OCI-LY1 (cell line): ENCODE results near the gene OR6B3.

ENCODE experiments used
- H2AFZ ChIP-seq: fragments of 200-600 bp; sonication (generic), shearing (Covaris generic); 2 replicates; pipeline ENCODE4 v1.6.0; 2014; ENCODE audit warnings: antibody characterized with exemption, mild to moderate bottlenecking, low read length
- H3F3A ChIP-seq: fragments of 200-600 bp; sonication (generic), shearing (Covaris generic); 2 replicates; pipeline ENCODE4 v1.6.0; 2014; ENCODE audit warnings: mild to moderate bottlenecking, antibody characterized with exemption, low read length, moderate library complexity; ENCODE audit not compliant: insufficient read depth
- H3K27ac ChIP-seq: fragments of 200-600 bp; sonication (generic); 2 replicates; pipeline ENCODE4 v1.5.1; 2014; ENCODE audit warnings: low read length, mixed run types, mild to moderate bottlenecking, low read depth; ENCODE audit not compliant: poor library complexity, severe bottlenecking
- H3K27me3 ChIP-seq: fragments of 200-600 bp; sonication (generic); 2 replicates; pipeline ENCODE4 v1.6.0; 2014; ENCODE audit warnings: antibody characterized with exemption, mild to moderate bottlenecking, low read length, moderate library complexity; ENCODE audit not compliant: insufficient read depth
- H3K36me3 ChIP-seq: fragments of 200-600 bp; sonication (generic); 2 replicates; pipeline ENCODE4 v1.6.1; 2014; ENCODE audit warnings: mild to moderate bottlenecking, antibody characterized with exemption, low read length, moderate library complexity, mixed read lengths; ENCODE audit not compliant: insufficient read depth
- H3K4me1 ChIP-seq: fragments of 200-600 bp; sonication (generic); 2 replicates; pipeline ENCODE4 v1.5.1; 2014; ENCODE audit warnings: mild to moderate bottlenecking, low read length, moderate library complexity; ENCODE audit not compliant: insufficient read depth, severe bottlenecking
- H3K4me2 ChIP-seq: fragments of 200-600 bp; sonication (generic), shearing (Covaris generic); 2 replicates; pipeline ENCODE4 v1.6.1; 2014; ENCODE audit warnings: low read length
- H3K4me3 ChIP-seq: fragments of 200-600 bp; sonication (generic); 2 replicates; pipeline ENCODE4 v1.5.1; 2014; ENCODE audit warnings: low read length, low read depth, mild to moderate bottlenecking, mixed read lengths; ENCODE audit not compliant: poor library complexity, severe bottlenecking
- H3K79me2 ChIP-seq: fragments of 200-600 bp; shearing (Covaris generic); 2 replicates; pipeline ENCODE4 v1.6.1; 2016; ENCODE audit warnings: mixed run types, low read length, mixed read lengths; ENCODE audit not compliant: insufficient read depth
- H3K9ac ChIP-seq: fragments of 200-600 bp; sonication (generic), shearing (Covaris generic); 2 replicates; pipeline ENCODE4 v1.6.1; 2014; ENCODE audit warnings: mild to moderate bottlenecking, low read length, mixed read lengths
- H3K9me2 ChIP-seq: fragments of 200-600 bp; sonication (generic), shearing (Covaris generic); 2 replicates; pipeline ENCODE4 v1.6.1; 2014; ENCODE audit warnings: low read depth, mild to moderate bottlenecking, low read length, mixed read lengths
- H3K9me3 ChIP-seq: fragments of 200-600 bp; shearing (Covaris generic); 2 replicates; pipeline ENCODE4 v1.6.1; 2014; ENCODE audit warnings: low read length, mixed read lengths
- H4K20me1 ChIP-seq: fragments of 200-600 bp; sonication (generic), shearing (Covaris generic); 2 replicates; pipeline ENCODE4 v1.6.0; 2016; ENCODE audit warnings: mild to moderate bottlenecking, low read length; ENCODE audit not compliant: insufficient read depth
- EZH2 ChIP-seq: fragments of 200-600 bp; sonication (generic), shearing (Covaris generic); IDR thresholded peaks from 2 replicates; pipeline ENCODE4 v1.8.0; 2017; ENCODE audit warnings: borderline replicate concordance, mixed run types, mild to moderate bottlenecking, antibody characterized with exemption, low read length, moderate library complexity, mixed read lengths
- TF ChIP-seq, protein P1 (sequence below): fragments of 200-600 bp; sonication (generic), shearing (Covaris generic); IDR thresholded peaks from 2 replicates; pipeline ENCODE4 v1.5.1; 2017; ENCODE audit warnings: mild to moderate bottlenecking, antibody characterized with exemption, low read length, moderate library complexity, mixed read lengths

OR6B3 gene

DNA sequence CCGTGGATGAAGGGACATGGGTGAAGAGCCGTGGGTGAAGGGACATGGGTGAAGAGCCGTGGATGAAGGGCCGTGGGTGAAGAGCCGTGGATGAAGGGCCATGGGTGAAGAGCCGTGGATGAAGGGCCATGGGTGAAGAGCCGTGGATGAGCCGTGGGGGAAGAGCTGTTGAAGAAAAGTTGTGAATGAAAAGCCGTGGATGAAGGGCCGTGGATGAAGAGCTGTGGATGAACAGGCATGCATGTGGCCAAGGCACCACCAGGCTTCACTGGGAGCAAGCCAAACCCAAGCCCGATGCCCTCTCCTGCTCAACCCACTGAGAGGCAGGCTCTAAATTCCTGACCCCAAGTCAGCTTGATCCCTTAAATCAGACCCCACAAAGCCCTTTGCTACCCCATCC, 10.6 kb downstream of the OR6B3 start:
- H3K4me3 ChIP-seq = no peak overlapping the region
- H3K27ac ChIP-seq = no peak overlapping the region
- no peaks in the 10 kb centered on the region for H3K9me3 ChIP-seq
- no peaks in the 10 kb centered on the region for H3K79me2 ChIP-seq
- no peak overlapping the region for H2AFZ ChIP-seq
- no peaks in the 10 kb centered on the region for H3K9me2 ChIP-seq
- TF ChIP-seq, protein P1, sequence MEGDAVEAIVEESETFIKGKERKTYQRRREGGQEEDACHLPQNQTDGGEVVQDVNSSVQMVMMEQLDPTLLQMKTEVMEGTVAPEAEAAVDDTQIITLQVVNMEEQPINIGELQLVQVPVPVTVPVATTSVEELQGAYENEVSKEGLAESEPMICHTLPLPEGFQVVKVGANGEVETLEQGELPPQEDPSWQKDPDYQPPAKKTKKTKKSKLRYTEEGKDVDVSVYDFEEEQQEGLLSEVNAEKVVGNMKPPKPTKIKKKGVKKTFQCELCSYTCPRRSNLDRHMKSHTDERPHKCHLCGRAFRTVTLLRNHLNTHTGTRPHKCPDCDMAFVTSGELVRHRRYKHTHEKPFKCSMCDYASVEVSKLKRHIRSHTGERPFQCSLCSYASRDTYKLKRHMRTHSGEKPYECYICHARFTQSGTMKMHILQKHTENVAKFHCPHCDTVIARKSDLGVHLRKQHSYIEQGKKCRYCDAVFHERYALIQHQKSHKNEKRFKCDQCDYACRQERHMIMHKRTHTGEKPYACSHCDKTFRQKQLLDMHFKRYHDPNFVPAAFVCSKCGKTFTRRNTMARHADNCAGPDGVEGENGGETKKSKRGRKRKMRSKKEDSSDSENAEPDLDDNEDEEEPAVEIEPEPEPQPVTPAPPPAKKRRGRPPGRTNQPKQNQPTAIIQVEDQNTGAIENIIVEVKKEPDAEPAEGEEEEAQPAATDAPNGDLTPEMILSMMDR = no peak
- no peak for TF ChIP-seq EZH2
- no peaks in the 10 kb centered on the region for H3F3A ChIP-seq
- no peaks in the 10 kb centered on the region for H3K27me3 ChIP-seq
- H4K20me1 ChIP-seq = no peaks in the 10 kb centered on the region
- peaks cover 11% of the 10 kb centered on the region for H3K4me1 ChIP-seq
- H3K9ac ChIP-seq = no peak overlapping the region
- H3K36me3 ChIP-seq = no peaks in the 10 kb centered on the region
- H3K4me2 ChIP-seq = no peak overlapping the region

DNA sequence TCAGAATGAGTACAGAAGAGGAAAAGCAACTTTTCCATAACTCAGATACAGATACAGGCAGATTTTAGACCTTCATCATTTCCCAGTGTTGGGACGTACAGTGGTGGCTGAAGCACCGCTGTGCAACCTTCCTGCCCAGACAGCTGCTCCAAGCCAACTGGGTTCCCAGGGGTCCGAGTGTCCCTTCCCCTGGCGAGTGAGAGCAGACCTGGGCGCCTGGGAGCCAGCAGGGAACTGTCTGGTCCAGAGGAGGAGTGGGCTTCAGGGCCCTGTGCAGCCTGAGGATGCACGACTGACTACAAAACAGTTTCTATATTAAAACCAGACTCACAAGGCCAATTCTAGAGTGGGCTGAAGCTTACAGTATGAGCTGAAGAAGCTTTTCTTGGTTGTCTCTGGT, 12.0 kb downstream of the OR6B3 start:
- Histone ChIP-seq H4K20me1 (no peaks in the 10 kb centered on the region), H2AFZ (no peak overlapping the region), H3K9ac (no peak overlapping the region), H3K79me2 (no peaks in the 10 kb centered on the region), H3K4me3 (no peak overlapping the region), H3K9me2 (no peaks in the 10 kb centered on the region), H3K4me1 (peaks cover 11% of the 10 kb centered on the region), H3K4me2 (no peak overlapping the region), H3K27ac (no peak overlapping the region), H3K27me3 (no peaks in the 10 kb centered on the region), H3K9me3 (no peaks in the 10 kb centered on the region), H3F3A (no peaks in the 10 kb centered on the region), H3K36me3 (no peaks in the 10 kb centered on the region)
- TF ChIP-seq, protein P1 = no peak
- no peak for TF ChIP-seq EZH2

GRCh38 chr2:240037358-240037757, 16.0 kb downstream of the OR6B3 start:
- no peaks in the 10 kb centered on the region for H3K27me3 ChIP-seq
- no peak overlapping the region for H3K9ac ChIP-seq
- H3K4me3 ChIP-seq = no peak overlapping the region
- TF ChIP-seq, protein P1 = no peak
- no peak for TF ChIP-seq EZH2
- H3K9me2 ChIP-seq = no peaks in the 10 kb centered on the region
- H2AFZ ChIP-seq = no peak overlapping the region
- no peak overlapping the region for H3K27ac ChIP-seq
- H3K36me3 ChIP-seq = no peaks in the 10 kb centered on the region
- no peaks in the 10 kb centered on the region for H3K79me2 ChIP-seq
- no peaks in the 10 kb centered on the region for H3F3A ChIP-seq
- H3K9me3 ChIP-seq = no peaks in the 10 kb centered on the region
- H3K4me1 ChIP-seq = no peaks in the 10 kb centered on the region
- H3K4me2 ChIP-seq = no peak overlapping the region
- H4K20me1 ChIP-seq = no peaks in the 10 kb centered on the region
